GM12801 (cell line): ENCODE measurements around the gene PLXNA3.

Experiments used
- TF ChIP-seq, protein P1 (sequence below): IDR thresholded peaks from one replicate; pipeline ENCODE4 v1.5.1; 2011; ENCODE audit warnings: control low read depth; ENCODE audit not compliant: insufficient read length; ENCODE audit errors: extremely low read depth

PLXNA3 gene

DNA sequence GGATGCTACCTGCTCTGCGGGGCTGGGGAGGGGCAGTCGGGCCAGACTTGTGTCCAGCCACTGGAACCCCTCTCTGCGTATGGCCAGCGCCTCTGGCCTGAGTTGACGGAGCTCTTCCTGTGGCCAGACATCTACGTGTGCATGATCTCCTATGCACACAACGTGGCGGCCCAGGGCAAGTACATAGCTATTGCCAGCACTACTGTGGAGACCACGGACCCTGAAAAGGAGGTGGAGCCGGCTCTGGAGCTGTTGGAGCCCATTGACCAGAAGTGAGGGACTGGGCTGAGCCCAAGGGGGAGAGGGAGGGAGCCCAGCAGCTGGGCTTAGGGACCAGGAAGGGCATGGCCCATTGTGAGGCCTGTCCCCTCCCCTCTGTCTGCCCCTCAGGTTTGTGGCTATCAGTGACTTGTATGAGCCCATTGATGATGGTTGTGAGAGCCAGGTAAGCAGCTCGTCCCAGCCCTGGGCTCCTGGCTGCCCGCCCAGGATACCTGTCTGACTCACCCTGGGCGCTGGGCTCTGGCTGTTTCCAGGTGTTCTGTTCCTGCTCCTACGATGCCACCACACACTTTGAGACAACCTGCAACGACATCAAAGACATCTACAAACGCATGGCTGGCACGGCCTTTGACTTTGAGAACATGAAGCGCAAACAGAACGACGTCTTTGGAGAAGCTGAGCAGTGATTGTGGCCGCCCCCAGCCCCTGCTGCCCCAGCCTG is 15.9 kb upstream of the PLXNA3 start:
- TF ChIP-seq, protein P1, sequence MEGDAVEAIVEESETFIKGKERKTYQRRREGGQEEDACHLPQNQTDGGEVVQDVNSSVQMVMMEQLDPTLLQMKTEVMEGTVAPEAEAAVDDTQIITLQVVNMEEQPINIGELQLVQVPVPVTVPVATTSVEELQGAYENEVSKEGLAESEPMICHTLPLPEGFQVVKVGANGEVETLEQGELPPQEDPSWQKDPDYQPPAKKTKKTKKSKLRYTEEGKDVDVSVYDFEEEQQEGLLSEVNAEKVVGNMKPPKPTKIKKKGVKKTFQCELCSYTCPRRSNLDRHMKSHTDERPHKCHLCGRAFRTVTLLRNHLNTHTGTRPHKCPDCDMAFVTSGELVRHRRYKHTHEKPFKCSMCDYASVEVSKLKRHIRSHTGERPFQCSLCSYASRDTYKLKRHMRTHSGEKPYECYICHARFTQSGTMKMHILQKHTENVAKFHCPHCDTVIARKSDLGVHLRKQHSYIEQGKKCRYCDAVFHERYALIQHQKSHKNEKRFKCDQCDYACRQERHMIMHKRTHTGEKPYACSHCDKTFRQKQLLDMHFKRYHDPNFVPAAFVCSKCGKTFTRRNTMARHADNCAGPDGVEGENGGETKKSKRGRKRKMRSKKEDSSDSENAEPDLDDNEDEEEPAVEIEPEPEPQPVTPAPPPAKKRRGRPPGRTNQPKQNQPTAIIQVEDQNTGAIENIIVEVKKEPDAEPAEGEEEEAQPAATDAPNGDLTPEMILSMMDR: no peak

DNA sequence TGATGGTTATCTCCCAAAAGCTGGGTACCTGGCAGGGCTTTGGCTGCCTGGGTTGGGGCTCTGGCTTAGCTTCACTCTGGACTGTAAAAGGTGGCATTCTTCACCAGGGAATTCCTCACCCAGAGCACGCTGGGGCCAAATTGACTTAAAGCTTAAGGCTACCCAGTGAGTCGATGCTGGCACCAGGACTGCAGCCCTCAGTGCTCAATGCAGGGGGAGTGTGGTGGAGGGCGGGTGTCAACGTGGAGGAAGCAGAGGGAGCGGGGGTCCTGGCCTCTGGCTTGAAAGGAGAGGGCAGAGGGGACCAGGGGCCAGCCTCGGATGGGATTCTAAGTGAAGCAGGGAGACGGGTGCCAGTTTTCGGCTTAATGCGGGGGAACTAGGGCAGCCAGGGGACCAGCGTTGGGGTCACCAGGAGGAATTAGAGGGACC is 14.6 kb upstream of the PLXNA3 start:
- TF ChIP-seq, protein P1: no peak

DNA sequence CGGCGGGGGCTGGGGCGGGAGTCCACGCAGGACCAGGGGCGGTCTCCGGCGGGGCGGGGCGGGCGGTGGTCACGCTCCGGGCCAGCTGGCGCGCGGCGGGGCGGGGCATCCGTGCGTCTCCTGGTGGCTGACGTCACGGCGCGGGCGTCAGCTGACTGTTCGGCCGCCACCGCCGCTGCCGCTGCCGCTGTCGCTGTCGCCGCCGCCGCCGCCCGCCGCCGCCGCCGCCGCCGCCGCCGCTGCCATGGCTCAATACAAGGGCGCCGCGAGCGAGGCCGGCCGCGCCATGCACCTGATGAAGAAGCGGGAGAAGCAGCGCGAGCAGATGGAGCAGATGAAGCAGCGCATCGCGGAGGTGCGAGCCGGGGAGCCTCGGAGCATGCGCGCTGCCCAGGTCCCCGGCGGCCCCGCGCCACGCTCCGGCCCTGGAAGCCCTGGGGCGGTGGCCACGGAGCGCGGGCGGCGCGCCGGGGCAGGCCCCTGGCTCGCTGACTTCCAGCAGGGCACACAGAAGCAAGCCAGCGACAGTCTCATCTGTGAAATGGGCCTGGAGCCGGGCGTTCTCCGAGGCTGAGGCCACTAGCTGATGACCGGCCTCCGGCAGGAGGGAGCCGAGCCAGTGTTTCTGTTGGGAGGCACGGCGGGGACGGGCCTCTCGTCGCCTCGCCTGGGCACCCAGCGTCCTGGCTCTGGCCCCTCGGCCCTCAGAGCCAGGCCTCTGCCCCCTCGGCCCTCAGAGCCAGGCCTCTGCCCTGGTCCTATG is 13.9 kb upstream of the PLXNA3 start, which contains the start of gene FAM50A:
FAM50A (plus strand) TSS at position 150 of the 763 bp plus-strand sequence; CDS start at position 245, 95 bp downstream.
- TF ChIP-seq, protein P1: no peak

DNA sequence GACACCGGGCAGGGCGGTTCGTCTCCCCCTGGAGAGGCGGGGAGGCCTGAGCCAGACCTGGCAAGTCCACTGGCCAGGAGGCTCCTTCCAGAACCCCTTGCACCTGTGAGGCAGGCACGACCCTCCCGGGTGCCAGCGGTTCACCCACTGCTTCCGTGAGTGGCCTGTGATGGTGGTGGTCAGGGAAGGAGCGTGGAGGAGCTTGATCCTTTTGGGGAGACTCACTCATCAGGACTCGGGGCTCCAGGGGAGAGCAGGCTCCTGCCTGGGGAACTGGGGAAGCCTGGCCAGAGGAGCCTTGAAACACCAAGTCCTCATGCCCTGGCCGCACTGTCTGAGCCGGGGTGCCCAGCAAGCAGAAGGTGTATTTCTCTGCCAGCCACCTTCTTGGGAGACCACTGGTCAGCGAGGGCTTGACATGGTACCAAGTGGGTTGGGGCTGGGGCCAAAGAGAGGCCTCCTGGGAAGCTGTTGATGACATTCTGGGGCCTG is 13.3 kb upstream of the PLXNA3 start:
- TF ChIP-seq, protein P1: no peak

DNA sequence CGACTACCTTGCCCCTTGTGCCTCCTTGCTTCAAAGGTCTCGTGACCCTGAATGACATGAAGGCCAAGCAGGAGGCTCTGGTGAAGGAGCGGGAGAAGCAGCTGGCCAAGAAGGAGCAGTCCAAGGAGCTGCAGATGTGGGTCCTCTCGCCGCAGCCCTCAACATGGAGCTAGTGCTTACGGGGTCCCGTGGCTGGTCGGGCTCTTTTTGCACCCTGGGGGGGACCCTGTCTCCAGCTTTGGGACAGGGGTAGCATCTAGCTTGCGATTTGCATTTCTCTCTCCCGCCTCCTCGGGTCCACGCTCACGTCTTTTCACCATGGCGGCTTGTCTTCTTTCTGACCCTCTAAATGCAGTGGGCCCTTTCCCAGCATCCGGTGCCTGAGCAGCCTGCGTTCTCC is 12.3 kb upstream of the PLXNA3 start:
- TF ChIP-seq, protein P1: no peak

DNA sequence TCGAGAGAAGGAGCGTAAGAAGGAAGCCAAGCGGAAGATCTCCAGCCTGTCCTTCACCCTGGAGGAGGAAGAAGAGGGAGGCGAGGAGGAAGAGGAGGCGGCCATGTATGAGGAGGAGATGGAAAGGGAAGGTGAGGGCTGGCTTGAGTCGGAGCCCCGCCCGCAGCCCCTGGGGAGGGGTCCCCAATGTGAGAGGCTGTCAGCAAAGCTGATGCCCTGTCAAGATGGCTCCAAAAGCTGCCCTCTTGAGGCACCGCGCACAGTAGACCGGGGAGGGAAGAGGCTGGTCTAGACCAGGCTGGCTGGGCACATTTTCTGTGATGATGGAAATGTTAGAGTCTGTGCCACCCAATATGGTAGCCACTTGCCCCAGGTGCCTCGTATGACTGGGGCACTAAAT is 11.7 kb upstream of the PLXNA3 start:
- TF ChIP-seq, protein P1: no peak

DNA sequence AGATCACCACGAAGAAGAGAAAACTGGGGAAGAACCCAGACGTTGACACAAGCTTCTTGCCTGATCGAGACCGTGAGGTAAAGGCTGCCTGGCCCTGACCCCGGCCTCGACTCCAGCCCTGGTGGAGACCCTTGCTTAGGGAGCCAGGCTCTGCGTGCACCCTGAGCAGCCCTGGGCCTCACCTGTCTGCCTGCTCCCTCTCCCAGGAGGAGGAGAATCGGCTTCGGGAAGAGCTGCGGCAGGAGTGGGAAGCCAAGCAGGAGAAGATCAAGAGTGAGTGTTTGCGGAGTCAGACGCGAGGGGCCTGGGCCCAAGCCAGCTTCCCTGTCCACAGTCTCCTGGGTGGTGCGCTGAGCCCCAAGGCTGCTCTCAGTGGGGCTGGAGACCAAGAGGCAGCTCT is 9.6 kb upstream of the PLXNA3 start:
- TF ChIP-seq, protein P1: no peak
